Esophagus muscularis mucosa (tissue), 2 donors: Measurements from ENCODE around the gene C1QTNF7.

Source experiments
- POLR2A ChIP-seq: fragments of 450-650 bp; IDR thresholded peaks from one replicate; pipeline ENCODE4 v1.6.1; 2017; ENCODE audit warnings: antibody characterized with exemption, moderate library complexity, mild to moderate bottlenecking, low read depth
- POLR2AphosphoS5 ChIP-seq, 2 donors: sonication (generic); formaldehyde crosslinking; IDR thresholded peaks; one replicate each; pipeline ENCODE4 v1.6.1; 2017; ENCODE audit warnings: antibody characterized with exemption in 2 of 2

DNA sequence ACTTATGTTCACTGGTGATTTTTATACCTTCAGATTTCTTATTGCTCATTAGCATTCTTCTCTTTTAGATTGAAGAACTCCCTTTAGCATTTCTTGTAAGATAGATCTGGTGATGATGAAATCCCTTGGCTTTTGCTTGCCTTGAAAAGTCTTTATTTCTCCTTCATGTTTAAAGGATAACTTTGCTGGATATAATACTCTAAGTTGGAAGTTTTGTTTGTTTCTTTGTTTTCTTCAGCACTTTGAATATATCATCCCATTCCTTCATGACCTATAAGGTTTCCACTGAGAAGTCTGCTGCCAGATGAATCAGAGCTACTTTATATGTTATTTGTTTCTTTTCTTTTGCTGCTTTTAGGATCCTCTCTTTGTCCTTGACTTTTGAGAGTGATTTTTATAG, 60.3 kb downstream of the C1QTNF7 start:
- TF ChIP-seq POLR2AphosphoS5 (IDR thresholded peaks at IDR 0.05), result no peak
- TF ChIP-seq POLR2A, result no peak
